ENCODE data around the gene MSANTD1. TPM values are rescaled to one million over a fixed set of nuclear protein-coding genes. Genes with fewer than 3 reads are reported as not detected.

Gene MSANTD1
- polyA plus RNA-seq, 1 donor from 2014 or later = 12.7 TPM

GRCh38 chr4:3235030-3235345 lies 14.0 kb upstream of the MSANTD1 start:
- H3K36me3 ChIP-seq (ENCODE audit: insufficient read depth, low read length) = peaks cover 7% of the 10 kb centered on the region
- H2AFZ ChIP-seq (ENCODE audit: low read depth, low read length) = no peak overlapping the region
- TF ChIP-seq RAD21 (conservative IDR thresholded peaks at IDR 0.05) (no peak), EZH2 (IDR thresholded peaks at IDR 0.05; ENCODE audit: borderline replicate concordance, insufficient read depth, low read length, poor library complexity, severe bottlenecking) (no peak)
- no peak overlapping the region for H3K4me3 ChIP-seq (ENCODE audit: low read length)
- no peaks in the 10 kb centered on the region for H4K20me1 ChIP-seq (ENCODE audit: insufficient read depth)
- H3K9me3 ChIP-seq (ENCODE audit: low read length) = no peaks in the 10 kb centered on the region
- no peak overlapping the region for H3K27ac ChIP-seq (ENCODE audit: low read length)
- no peaks in the 10 kb centered on the region for H3K9me2 ChIP-seq (ENCODE audit: insufficient read depth, low read length)
- no peak overlapping the region for H3K4me2 ChIP-seq (ENCODE audit: low read length)
- no peaks in the 10 kb centered on the region for H3K79me2 ChIP-seq (replicated peaks; ENCODE audit: insufficient read depth, low read length)
- H3K9ac ChIP-seq (ENCODE audit: low read length) = no peak overlapping the region
- no peaks in the 10 kb centered on the region for H3F3A ChIP-seq (ENCODE audit: insufficient read depth, low read length, poor library complexity, severe bottlenecking)
- no peaks in the 10 kb centered on the region for H3K27me3 ChIP-seq (ENCODE audit: insufficient read depth, low read depth, low read length)

- Histone ChIP-seq H3K9ac (ENCODE audit: low read length) (no peak overlapping the region), H3K27ac (ENCODE audit: low read length) (no peak overlapping the region), H3K79me2 (replicated peaks; ENCODE audit: insufficient read depth, low read length) (no peaks in the 10 kb centered on the region), H2AFZ (ENCODE audit: low read depth, low read length) (no peak overlapping the region), H3K4me2 (ENCODE audit: low read length) (no peak overlapping the region), H3K9me3 (ENCODE audit: low read length) (no peaks in the 10 kb centered on the region), H3K36me3 (ENCODE audit: insufficient read depth, low read length) (peaks cover 7% of the 10 kb centered on the region), H4K20me1 (ENCODE audit: insufficient read depth) (no peaks in the 10 kb centered on the region), H3K27me3 (ENCODE audit: insufficient read depth, low read depth, low read length) (no peaks in the 10 kb centered on the region), H3K4me3 (ENCODE audit: low read length) (no peak overlapping the region), H3K9me2 (ENCODE audit: insufficient read depth, low read length) (no peaks in the 10 kb centered on the region), H3F3A (ENCODE audit: insufficient read depth, low read length, poor library complexity, severe bottlenecking) (no peaks in the 10 kb centered on the region)
- TF ChIP-seq POLR2AphosphoS5 (IDR thresholded peaks at IDR 0.05) (no peak), SMC3 (conservative IDR thresholded peaks at IDR 0.05; ENCODE audit: poor library complexity) (no peak), TAF1 (IDR thresholded peaks at IDR 0.05; ENCODE audit: low read depth) (no peak), EZH2 (IDR thresholded peaks at IDR 0.05; ENCODE audit: borderline replicate concordance, insufficient read depth, low read length, poor library complexity, severe bottlenecking) (no peak), EP300 (conservative IDR thresholded peaks at IDR 0.05; ENCODE audit: poor library complexity, severe bottlenecking) (no peak), MXI1 (conservative IDR thresholded peaks at IDR 0.05; ENCODE audit: poor library complexity, severe bottlenecking) (no peak), RAD21 (conservative IDR thresholded peaks at IDR 0.05) (no peak)
- TF ChIP-seq, protein P1, sequence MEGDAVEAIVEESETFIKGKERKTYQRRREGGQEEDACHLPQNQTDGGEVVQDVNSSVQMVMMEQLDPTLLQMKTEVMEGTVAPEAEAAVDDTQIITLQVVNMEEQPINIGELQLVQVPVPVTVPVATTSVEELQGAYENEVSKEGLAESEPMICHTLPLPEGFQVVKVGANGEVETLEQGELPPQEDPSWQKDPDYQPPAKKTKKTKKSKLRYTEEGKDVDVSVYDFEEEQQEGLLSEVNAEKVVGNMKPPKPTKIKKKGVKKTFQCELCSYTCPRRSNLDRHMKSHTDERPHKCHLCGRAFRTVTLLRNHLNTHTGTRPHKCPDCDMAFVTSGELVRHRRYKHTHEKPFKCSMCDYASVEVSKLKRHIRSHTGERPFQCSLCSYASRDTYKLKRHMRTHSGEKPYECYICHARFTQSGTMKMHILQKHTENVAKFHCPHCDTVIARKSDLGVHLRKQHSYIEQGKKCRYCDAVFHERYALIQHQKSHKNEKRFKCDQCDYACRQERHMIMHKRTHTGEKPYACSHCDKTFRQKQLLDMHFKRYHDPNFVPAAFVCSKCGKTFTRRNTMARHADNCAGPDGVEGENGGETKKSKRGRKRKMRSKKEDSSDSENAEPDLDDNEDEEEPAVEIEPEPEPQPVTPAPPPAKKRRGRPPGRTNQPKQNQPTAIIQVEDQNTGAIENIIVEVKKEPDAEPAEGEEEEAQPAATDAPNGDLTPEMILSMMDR (IDR thresholded peaks at IDR 0.05; ENCODE audit: poor library complexity, severe bottlenecking) = no peak
- TF ChIP-seq, protein P2, sequence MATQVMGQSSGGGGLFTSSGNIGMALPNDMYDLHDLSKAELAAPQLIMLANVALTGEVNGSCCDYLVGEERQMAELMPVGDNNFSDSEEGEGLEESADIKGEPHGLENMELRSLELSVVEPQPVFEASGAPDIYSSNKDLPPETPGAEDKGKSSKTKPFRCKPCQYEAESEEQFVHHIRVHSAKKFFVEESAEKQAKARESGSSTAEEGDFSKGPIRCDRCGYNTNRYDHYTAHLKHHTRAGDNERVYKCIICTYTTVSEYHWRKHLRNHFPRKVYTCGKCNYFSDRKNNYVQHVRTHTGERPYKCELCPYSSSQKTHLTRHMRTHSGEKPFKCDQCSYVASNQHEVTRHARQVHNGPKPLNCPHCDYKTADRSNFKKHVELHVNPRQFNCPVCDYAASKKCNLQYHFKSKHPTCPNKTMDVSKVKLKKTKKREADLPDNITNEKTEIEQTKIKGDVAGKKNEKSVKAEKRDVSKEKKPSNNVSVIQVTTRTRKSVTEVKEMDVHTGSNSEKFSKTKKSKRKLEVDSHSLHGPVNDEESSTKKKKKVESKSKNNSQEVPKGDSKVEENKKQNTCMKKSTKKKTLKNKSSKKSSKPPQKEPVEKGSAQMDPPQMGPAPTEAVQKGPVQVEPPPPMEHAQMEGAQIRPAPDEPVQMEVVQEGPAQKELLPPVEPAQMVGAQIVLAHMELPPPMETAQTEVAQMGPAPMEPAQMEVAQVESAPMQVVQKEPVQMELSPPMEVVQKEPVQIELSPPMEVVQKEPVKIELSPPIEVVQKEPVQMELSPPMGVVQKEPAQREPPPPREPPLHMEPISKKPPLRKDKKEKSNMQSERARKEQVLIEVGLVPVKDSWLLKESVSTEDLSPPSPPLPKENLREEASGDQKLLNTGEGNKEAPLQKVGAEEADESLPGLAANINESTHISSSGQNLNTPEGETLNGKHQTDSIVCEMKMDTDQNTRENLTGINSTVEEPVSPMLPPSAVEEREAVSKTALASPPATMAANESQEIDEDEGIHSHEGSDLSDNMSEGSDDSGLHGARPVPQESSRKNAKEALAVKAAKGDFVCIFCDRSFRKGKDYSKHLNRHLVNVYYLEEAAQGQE (IDR thresholded peaks at IDR 0.05; ENCODE audit: borderline replicate concordance) = no peak
Measured at GRCh38 chr4:3235581-3235980, 13.4 kb upstream of the MSANTD1 start.

Measured in neural cell (in vitro differentiated cells).